A549 treated with Mapracorat at 1 μM for 4 hours (cell line): ENCODE measurements around the gene C4orf50. TPM values are rescaled to one million over a fixed set of nuclear protein-coding genes. Genes with fewer than 3 reads are reported as not detected.

Source experiments
- total RNA-seq: library from RNA; stranded (reverse); fragments of 200-300 nt; extraction: Qiagen RNA extraction; gene quantifications from 5 replicates; pipeline ENCODE4 v1.2.3, GENCODE V29; 2022

C4orf50 gene
- total RNA-seq: not detected in 5 replicates

DNA sequence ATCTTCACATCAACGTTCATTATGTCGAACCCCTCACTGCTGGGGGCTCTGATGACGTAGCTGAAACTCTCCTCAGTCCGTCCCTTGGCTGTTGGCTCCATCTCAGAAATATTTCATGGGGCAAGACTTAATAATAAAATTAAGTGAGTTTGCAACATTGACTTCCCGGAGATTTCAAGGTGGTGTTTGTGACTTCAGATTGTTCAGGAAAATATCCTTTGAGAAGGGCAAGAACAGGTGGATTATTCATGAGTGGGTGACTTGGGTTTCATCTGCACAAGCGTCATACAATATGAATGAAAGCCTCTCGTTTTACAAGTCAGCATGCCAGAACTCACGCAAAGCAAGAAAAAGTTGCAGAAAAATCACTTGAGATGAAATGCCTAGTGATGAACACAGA, at the start of gene C4orf50:
C4orf50 (minus strand) TSS at position 101 of the 400 bp plus-strand sequence.

GRCh38 chr4:5893004-5893580, 125.1 kb downstream of the C4orf50 start, which contains the start of gene CRMP1:
CRMP1 (minus strand) TSS chr4:5893086; CDS start chr4:5892969, 117 bp downstream.

Other genes with a start within 250 kb of the C4orf50 start
- gene CRMP1, start 125.3 kb downstream of the C4orf50 start, total RNA-seq: 3.4 to 3.7 TPM (median 3.5 TPM) in 5 replicates
- gene JAKMIP1, start 182.1 kb upstream of the C4orf50 start, total RNA-seq: 0.06 TPM in 1 of 5 replicates, not detected in the others